GM12891 (cell line): ENCODE results near the gene SLC4A8.
A peak's percentile ranks its signal among the peaks of the same experiment; 100 is the strongest.

Experiments used
- DNase-seq: peaks from one replicate; pipeline ENCODE4 v3.0.0; 2011; ENCODE audit warnings: low spot score; ENCODE audit not compliant: insufficient read length
- FAIRE-seq: peaks from 2 replicates; lab custom pipeline; 2011; peaks lifted over from hg19 to GRCh38; lab: Jason Lieb, UNC
- PAX5 ChIP-seq: IDR thresholded peaks from 2 replicates; pipeline ENCODE4 v1.6.1; 2011; ENCODE audit warnings: low read length, moderate library complexity, mild to moderate bottlenecking; ENCODE audit not compliant: insufficient read depth, severe bottlenecking
- POLR2A ChIP-seq: IDR thresholded peaks from 2 replicates; pipeline ENCODE4 v1.6.1; 2011; ENCODE audit warnings: low read depth, low read length, control low read depth
- POLR2AphosphoS5 ChIP-seq: IDR thresholded peaks from 2 replicates; pipeline ENCODE4 v1.6.1; 2011; ENCODE audit warnings: low read depth, low read length, control low read depth
- POU2F2 ChIP-seq: IDR thresholded peaks from 2 replicates; pipeline ENCODE4 v1.6.1; 2011; ENCODE audit warnings: low read depth, mild to moderate bottlenecking, control low read depth, low read length, moderate library complexity
- SPI1 ChIP-seq: IDR thresholded peaks from 2 replicates; pipeline ENCODE4 v1.6.1; 2011; ENCODE audit warnings: low read depth, low read length, control low read depth
- TAF1 ChIP-seq: IDR thresholded peaks from 2 replicates; pipeline ENCODE4 v1.6.1; 2011; ENCODE audit warnings: low read depth, low read length, control low read depth

SLC4A8 gene

DNA sequence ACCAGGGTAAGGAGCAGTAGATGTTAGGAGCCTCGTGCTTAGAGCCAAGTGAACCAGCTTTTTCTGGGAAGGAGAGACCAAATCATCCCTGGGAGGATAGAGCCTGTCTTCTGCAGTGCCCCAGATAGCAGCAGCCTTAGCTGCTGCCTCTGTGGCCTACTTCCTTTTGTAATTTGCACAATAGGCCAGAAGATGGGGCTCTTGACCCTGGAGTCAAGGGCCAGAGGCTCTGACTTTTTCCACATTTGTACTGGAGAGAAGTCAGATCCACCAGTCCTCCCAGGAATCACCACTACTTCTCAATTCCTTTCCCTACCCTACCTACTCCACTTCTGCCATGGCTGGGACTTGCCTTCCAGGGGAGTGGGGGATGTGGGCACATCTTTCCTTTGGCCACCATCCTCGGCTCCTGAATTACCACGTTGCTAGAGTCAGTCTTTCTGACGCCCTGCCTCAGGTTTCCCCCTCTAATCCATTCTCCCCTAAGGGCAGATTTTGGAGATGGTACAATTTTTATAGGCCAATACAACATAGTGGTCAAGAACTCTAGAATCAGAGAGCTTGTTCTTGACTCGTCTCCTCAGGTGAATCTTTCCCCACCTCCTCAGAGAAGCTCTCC lies 3.3 kb upstream of the SLC4A8 start:
- TF ChIP-seq POLR2A (no peak), POU2F2 (no peak), POLR2AphosphoS5 (no peak), SPI1 (no peak), TAF1 (no peak), PAX5 (no peak)
- FAIRE-seq (peak; percentile 52), DNase-seq (no peak)

DNA sequence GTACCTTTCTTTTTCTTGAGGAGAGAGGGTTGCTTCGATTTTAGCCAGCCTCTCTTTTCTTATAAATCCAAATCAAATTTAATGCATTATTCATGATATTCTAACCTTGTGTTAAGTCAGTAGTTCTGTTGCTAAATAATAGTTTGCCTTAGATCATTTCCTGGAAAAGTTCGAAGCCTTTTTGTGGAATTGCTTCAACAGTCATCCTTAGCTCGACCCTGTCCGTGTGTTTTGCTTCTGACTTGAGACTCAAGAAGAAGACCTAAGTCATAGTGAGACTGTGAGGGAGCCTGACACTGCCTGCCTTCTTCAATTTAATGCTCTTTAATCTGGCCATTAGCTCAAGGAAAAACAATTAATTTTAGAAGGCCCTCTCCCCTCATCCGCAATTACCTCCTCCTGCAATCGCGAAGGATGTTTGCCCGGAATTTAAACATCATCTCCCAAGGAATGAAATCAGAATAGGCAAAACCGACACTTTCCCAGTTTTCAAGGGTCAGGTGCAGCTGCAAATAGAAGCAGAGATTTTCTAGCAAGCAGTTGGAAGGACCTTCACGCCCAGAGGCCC lies 453 bp upstream of the SLC4A8 start:
- no peak for DNase-seq
- no peak for FAIRE-seq
- no peak for TF ChIP-seq POLR2A
- TF ChIP-seq SPI1 = no peak
- TF ChIP-seq POLR2AphosphoS5 = no peak
- no peak for TF ChIP-seq PAX5
- no peak for TF ChIP-seq POU2F2
- TF ChIP-seq TAF1 = no peak

DNA sequence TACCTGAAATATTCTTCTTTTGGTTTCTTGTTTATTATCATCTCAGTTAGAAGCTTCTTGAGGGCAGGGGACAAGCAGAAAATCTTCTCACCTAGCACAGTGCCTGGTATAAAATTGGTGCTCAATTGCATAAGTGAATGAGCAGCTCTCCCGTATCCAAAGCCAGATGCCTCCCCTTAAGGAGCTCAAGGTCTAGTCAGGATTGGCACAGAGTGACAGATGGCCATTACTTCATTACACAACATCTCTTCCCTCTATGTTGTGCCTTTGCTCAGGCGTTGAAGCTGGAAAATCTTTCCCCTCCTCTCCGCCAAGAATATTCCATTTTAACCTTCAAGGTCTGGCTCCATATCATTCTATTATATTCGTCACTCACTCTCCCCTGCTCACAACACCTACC lies 3.6 kb downstream of the SLC4A8 start:
- DNase-seq = no peak
- no peak for FAIRE-seq
- no peak for TF ChIP-seq POU2F2

DNA sequence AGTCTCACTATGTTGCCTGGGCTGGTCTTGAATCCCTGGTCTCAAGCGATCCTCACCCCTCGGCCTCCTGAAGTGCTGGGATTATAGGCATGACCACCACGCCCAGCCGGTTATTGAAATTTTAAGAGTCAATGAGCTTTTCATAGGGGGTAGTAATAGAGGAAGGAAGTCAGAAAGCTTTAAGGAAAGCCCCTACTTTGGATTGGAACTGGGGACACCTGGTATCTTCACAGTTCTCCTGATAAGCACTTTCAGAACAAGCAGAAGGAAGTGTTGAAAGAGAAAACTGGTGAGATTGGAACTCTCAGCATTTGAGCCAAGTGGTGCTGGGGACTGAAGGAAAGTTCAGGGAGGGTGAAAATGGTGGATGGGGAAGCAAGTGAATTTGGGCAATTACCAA lies 5.1 kb downstream of the SLC4A8 start:
- FAIRE-seq = no peak
- TF ChIP-seq SPI1 (peak; percentile 53; the same call in 1 of the 2 replicates), POLR2A (no peak)

DNA sequence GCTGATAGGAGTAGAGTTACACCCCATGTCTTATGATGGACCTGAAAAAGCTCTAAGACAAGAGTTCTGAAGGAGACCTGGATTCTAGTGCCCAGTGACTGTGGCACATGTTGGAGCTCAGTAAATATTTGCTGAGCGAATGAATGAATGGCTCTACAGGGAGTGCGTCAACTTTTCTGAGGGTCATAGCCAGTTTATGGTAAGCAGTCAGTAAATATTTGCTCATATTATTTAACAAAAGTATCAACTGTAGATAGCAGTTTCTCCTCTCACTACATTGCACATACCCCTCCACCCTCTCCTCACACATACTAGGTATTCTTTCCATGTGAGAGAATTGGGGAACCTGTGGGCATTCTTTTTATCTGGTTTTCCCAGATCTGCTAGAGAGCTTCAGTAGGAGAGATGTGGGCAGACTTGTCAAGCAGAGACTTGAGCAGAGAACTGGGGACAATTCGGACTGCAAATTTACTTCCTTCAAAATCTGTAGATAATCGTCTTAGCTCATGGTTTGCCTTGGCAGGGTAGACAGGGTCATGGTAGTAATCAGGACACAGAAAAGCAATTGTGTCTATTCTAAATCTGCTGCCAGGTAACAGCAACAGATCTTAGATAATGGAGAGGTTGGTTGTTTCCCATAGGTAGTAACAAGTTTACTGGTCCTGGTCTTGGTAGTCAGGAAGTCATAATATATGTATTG lies 5.7 kb downstream of the SLC4A8 start:
- no peak for DNase-seq
- no peak for TF ChIP-seq POU2F2
- TF ChIP-seq POLR2AphosphoS5 = no peak
- no peak for TF ChIP-seq PAX5
- TF ChIP-seq TAF1 = no peak
- no peak for TF ChIP-seq SPI1
- no peak for TF ChIP-seq POLR2A
- peak; percentile 58 for FAIRE-seq

More for the DNA sequence above, 5.1 kb downstream of the SLC4A8 start:
- DNase-seq = no peak

DNA sequence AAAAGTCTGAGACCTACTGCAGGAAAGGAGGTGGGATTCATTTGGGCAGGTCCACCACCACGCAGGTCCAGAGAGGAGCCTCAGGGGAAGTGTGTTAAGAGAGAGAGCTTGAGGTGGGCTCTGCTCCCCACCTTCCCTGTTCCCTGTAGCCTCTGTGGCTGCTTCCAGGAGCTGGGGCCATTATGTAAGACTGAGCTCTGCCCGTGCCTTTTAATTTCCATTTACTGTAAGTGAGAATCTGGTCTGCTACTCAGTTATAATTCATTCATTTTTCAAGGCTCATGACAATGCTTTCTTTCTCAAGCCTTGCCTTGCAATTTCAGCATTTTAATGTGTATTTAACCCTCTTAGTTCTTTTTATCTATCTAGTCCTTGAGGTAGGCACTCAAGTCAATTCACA lies 8.3 kb downstream of the SLC4A8 start:
- no peak for DNase-seq
- TF ChIP-seq SPI1 (no peak), POU2F2 (no peak), POLR2A (no peak), PAX5 (no peak), POLR2AphosphoS5 (no peak), TAF1 (no peak)
- no peak for FAIRE-seq

DNA sequence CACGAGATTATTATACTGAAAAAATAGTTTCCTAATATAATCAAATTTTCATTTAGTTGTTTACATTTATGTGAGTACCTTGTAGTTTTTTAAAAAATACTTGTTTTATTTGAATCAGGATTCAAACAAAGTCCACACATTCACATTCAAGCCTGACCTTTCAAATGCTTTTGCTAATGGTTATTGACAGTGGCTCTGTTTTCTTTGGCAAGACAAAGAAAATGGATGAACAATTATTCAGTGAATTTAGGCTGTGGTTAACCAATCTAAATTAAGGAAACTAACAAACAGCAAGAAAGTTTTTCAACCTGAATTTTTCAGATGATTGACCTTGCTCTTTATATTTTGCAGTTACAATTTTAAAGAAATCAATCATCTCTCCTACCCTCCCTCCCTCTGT lies 9.7 kb downstream of the SLC4A8 start:
- no peak for TF ChIP-seq POU2F2
- no peak for TF ChIP-seq TAF1
- TF ChIP-seq POLR2AphosphoS5 = no peak
- TF ChIP-seq PAX5 = no peak
- TF ChIP-seq POLR2A = no peak
- DNase-seq (no peak), FAIRE-seq (no peak)

DNA sequence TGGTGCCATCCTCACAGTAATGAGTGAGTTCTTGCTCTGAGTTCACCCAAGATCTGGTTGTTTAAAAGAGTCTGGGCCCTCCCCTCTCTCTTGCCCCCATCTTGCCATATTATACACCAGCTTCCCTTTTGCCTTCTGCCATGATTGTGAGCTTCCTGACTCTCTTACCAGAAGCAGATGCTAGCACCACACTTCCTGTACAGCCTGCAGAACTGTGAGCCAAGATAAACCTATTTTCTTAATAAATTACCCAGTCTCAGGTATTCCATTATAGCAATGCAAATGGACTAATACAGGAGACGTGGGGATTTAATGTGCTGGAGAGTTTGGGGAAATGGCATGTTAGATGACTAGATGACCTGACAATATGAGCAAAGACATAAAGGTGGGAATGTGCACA lies 12.8 kb downstream of the SLC4A8 start:
- DNase-seq = no peak
- TF ChIP-seq POLR2A (no peak), PAX5 (no peak), TAF1 (no peak), POU2F2 (no peak), POLR2AphosphoS5 (no peak), SPI1 (no peak)
- FAIRE-seq = no peak

DNA sequence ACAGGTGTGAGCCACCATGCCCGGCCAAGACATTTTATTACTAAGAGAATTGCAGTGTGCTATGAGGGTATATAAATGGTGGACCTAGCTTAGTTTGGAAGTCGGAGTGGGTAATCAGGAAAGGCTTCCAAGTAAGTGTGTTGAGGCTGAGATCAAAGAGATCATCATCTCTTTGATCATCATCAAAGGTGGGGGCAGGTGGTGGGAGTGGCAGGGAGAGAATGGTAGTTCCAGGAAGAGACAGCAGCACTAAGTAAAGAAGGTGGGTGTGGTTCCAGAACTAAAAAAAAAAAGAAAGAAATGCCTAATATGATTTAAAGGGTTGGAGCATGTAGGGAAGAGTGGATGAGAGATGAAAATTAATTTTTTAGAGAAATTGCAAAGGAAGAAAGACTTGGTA lies 14.7 kb downstream of the SLC4A8 start:
- FAIRE-seq (no peak), DNase-seq (no peak)
- TF ChIP-seq TAF1 (no peak), SPI1 (no peak)

DNA sequence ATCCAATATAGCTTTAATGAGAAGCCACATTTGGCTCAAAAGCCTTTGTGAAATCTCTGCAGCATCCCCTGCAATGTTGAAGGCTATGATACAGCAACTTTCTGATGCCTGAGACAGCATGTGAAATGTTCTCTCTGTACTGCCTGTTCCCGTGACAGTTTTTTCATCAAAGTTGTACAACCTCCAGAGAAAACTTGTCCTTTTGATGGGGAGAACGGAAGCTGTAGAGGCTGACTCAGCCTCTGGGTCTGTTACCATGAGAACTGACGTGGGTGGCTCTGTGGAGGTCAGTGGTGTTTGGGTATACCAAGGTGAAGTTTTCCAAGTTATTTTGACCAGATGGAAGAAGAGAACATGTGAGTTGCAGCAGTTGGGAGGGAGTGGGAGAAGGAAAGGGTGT lies 17.0 kb downstream of the SLC4A8 start:
- TF ChIP-seq POLR2A (no peak), POU2F2 (no peak), PAX5 (no peak), POLR2AphosphoS5 (no peak), SPI1 (no peak), TAF1 (no peak)
- FAIRE-seq (no peak), DNase-seq (no peak)
